ENCODE results near the gene CERK. TPM values are rescaled to one million over a fixed set of nuclear protein-coding genes. Genes with fewer than 3 reads are reported as not detected.
A peak's percentile ranks its signal among the peaks of the same experiment; 100 is the strongest.
"Not testable (repeated sequence)": the region's sequence is repeated elsewhere in the genome, so short reads cannot be mapped to it uniquely, and the experiment has no call there.

CERK gene
- total and polyA plus RNA-seq, 11 donors: 17.8 to 125 (median 72.3) TPM

DNA sequence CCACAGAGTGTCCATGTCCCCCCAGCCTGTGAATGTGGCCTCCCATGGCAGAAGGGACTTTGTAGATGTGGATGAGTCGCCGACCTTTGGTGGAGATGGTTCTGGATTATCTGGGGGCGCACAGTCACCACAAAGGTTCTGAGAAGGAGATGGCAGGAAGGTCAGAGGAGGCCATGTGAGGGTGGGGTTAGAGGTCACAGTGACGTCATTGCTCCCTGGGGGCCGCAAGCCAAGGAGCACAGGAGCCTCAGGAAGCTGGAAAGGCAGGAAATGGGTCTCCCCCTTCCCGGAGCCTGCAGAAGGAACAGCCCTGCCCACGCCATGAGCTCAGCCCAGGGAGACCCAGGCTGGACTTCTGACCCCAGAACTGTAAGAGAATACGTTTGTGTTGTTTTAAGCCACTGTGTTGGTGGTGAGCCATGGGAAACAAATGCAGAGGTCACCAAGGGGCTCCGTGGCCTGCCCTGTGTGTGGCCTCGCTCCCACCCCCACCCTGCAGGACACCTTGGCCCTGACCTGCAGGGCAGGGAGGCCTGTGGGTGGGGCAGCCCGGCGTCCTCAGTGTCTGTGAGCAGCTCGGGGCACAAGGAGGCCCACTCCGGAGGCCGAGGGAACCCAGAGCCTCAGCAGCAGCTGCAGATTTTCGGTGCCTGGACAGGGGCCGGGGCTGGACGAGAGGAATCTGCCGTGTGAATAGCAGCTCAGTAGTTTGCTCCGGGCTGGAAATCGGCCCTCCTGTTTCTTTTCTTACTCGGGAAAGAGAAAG, 85.8 kb downstream of the CERK start:
- DNase-seq (peak; percentile 74 to 82 (median 79)), ATAC-seq (peak in 3 of 4 donors; percentile 5 to 57 (median 28))
- peak overlapping the region; percentile 53 to 98 (median 87) for H3K27ac ChIP-seq
- H3K27me3 ChIP-seq: no peaks in the 10 kb centered on the region
- H3K9me3 ChIP-seq: no peaks in the 10 kb centered on the region
- H3K4me1 ChIP-seq: peaks cover 18 to 93% (median 64%) of the 10 kb centered on the region in 12 donors
- 37 to 51% (median 46%) methylated on average over 19 to 22 of the region's 22 CpGs for WGBS, 4 donors
- H3K4me3 ChIP-seq: peak overlapping the region in 10 of 12 donors; percentile 9 to 38 (median 26)
- no peaks in the 10 kb centered on the region for H3K36me3 ChIP-seq
- TF ChIP-seq, protein P1, sequence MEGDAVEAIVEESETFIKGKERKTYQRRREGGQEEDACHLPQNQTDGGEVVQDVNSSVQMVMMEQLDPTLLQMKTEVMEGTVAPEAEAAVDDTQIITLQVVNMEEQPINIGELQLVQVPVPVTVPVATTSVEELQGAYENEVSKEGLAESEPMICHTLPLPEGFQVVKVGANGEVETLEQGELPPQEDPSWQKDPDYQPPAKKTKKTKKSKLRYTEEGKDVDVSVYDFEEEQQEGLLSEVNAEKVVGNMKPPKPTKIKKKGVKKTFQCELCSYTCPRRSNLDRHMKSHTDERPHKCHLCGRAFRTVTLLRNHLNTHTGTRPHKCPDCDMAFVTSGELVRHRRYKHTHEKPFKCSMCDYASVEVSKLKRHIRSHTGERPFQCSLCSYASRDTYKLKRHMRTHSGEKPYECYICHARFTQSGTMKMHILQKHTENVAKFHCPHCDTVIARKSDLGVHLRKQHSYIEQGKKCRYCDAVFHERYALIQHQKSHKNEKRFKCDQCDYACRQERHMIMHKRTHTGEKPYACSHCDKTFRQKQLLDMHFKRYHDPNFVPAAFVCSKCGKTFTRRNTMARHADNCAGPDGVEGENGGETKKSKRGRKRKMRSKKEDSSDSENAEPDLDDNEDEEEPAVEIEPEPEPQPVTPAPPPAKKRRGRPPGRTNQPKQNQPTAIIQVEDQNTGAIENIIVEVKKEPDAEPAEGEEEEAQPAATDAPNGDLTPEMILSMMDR (IDR thresholded peaks at IDR 0.05): no peak
- TF ChIP-seq POLR2A (IDR thresholded peaks at IDR 0.05): no peak
- intact Hi-C loops (cut with DNase I): loop anchor here in 3 of 10 donors (5.0 kb wide), 3 partner anchors 35 to 75 kb away; no protein-coding TSS in a partner anchor

DNA sequence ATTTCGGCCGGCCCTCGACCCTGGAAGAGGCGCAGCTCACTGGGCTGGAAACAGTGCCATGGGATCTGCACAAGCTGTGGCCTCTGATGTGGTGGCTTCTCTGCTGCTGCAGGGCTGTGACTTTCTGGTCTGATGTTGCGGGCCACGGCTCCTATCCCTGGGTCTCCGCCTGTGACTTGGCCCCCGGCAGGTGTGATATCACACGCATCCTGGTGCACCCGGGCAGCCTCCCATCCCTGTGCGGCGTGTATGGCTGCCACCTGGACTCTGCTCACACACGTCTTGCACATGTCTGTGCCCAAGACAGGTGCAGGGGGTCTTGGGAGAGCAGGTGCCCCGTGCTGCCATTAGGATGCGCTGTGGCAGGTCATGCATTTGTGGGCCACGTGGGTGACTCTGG, 86.7 kb downstream of the CERK start:
- no peaks in the 10 kb centered on the region for H3K9me3 ChIP-seq
- ATAC-seq (no peak), DNase-seq (no peak)
- H3K4me3 ChIP-seq: no peak overlapping the region
- peaks cover 18 to 94% (median 71%) of the 10 kb centered on the region in 12 donors for H3K4me1 ChIP-seq
- no peak for TF ChIP-seq POLR2A (IDR thresholded peaks at IDR 0.05)
- no peaks in the 10 kb centered on the region for H3K36me3 ChIP-seq
- no peaks in the 10 kb centered on the region for H3K27me3 ChIP-seq
- WGBS, 4 donors: 88 to 96% (median 93%) methylated on average over 3 to 16 of the region's 16 CpGs
- intact Hi-C loops (cut with DNase I): loop anchor here in 3 of 10 donors (2.0 to 5.0 kb wide), 4 partner anchors 34 to 74 kb away; no protein-coding TSS in a partner anchor
- H3K27ac ChIP-seq: peak overlapping the region in 11 of 12 donors; percentile 75 to 98 (median 89)

DNA sequence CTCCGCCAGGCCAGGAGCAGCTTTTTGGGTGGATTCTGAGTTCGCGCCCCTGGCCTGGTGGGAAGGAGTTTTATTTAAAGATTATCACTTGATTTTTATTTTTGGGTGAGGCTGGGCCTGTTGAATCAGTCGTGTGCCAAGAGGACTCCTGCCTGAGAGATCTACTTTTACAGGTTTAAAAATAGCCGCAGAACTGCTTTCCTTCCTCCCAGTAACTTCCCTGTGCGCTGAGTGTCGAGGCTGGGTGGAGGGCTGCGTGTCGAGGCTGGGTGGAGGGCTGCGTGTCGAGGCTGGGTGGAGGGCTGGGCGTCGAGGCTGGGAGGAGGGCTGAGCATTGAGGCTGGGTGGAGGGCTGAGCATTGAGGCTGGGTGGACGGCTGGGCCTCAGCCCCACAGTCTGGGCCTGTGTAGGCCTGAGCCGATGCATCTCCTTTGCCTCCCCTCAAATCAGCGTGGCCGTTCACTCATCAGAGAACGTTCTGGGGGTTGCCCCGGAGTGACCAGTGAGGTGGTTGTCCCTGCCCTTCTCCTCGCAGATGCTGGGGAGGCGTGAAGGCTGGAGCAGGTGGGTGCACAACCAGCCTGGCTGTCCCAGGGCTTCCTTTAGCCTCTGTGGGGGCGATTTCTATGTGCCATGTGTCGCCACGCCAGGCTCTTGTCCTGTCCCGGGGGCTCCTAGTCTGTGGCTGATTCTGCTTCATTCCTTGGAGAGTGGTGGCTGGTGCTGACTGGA, 87.8 kb downstream of the CERK start:
- H3K27me3 ChIP-seq: no peaks in the 10 kb centered on the region
- H3K4me1 ChIP-seq: peaks cover 23 to 94% (median 71%) of the 10 kb centered on the region in 12 donors
- TF ChIP-seq POLR2A (IDR thresholded peaks at IDR 0.05): no peak
- TF ChIP-seq, protein P1 (IDR thresholded peaks at IDR 0.05): no peak
- H3K27ac ChIP-seq: peak overlapping the region; percentile 75 to 98 (median 90)
- no peak overlapping the region for H3K4me3 ChIP-seq
- WGBS, 4 donors: 24 to 36% (median 32%) methylated on average over 22 to 25 of the region's 25 CpGs
- H3K9me3 ChIP-seq: no peaks in the 10 kb centered on the region
- no peaks in the 10 kb centered on the region for H3K36me3 ChIP-seq
- intact Hi-C loops (cut with DNase I): loop anchor here in 3 of 10 donors (2.0 to 5.0 kb wide), 4 partner anchors 33 to 73 kb away; no protein-coding TSS in a partner anchor
- peak; percentile 14 to 56 (median 40) for ATAC-seq
- DNase-seq: peak in 1 of 5 donors; percentile 60

DNA sequence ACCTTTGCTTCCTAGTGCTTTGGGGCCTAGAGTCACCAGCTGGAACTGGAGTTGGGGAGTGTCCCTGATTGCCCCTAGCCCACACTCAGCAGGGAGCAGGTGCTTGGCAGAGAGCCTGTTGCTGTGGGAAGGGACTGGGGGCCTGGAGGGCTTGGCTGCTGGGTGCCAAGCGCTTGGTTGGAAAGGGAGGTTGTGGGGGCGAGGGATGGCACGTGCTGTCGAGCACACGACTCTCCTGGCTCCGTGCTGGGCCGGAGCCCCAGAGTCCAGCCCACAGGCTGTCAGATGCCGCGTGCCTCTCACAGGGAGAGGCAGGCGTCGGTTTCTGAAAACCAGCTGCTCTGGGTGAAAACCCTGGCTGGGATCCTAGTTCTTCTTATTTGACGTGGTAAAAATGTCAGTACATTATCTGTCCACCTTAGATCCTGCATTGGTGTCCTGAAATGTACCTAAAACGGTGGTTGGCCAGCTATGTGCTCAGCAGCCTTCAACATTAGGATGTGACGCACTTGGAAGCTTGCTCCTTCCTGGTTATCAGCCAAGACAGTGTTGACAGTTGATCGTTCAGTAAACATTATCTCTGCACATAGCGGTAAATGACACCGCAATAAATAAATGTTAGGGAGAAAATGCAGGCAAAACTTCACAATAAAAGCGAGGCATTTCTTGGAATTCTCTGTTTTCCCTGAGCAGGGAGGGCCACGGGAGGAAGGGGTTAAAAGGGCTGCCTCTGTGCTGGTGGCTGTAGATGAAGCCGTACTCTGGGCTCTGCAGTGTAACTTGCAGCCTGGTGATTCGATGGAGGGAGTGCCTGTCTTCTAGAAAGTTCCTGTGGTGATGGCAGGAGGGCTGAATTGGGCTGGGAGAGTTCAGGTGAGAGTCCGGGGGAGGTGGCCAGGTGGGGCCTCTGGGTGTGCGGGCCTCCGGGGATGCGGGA, 88.6 kb downstream of the CERK start:
- no peak for TF ChIP-seq POLR2A (IDR thresholded peaks at IDR 0.05)
- TF ChIP-seq, protein P1 (IDR thresholded peaks at IDR 0.05): no peak
- Histone ChIP-seq H3K9me3 (no peaks in the 10 kb centered on the region), H3K4me3 (no peak overlapping the region), H3K27me3 (no peaks in the 10 kb centered on the region), H3K4me1 (peaks cover 24 to 92% (median 72%) of the 10 kb centered on the region in 12 donors), H3K27ac (peak overlapping the region; percentile 75 to 98 (median 90)), H3K36me3 (no peaks in the 10 kb centered on the region)
- WGBS, 4 donors: 6 to 13% (median 12%) methylated on average over 22 to 25 of the region's 25 CpGs
- intact Hi-C loops (cut with DNase I): loop anchor here in 5 of 10 donors (2.0 to 5.0 kb wide), 4 partner anchors 32 to 72 kb away; no protein-coding TSS in a partner anchor
- peak; percentile 69 to 79 (median 76) for ATAC-seq
- DNase-seq: peak in 4 of 5 donors; percentile 66 to 88 (median 74)

DNA sequence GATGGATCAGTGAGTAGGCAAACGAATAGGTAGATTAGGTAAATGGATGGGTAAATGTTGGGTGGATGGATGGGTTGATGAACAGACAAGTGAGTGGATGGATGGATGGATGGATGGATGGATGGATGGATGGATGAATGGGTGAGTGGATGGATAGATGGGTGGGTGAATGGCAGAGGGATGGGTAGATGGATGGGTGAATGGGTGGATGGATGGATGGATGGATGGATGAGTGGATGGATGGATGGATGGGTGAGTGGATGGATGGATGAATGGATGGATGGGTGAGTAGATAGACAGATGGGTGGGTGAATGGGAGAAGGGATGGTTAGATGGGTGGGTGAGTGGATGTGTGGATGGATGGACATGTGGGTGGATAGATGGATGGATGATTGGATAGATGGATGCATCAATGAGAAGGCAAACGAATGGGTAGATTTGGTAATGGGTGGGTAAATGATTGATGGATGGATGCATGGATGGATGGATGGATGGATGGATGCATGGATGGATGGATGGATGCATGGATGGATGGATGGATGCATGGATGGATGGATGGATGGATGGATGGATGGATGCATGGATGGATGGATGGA, 89.7 kb downstream of the CERK start:
- not testable (repeated sequence) for H3K27ac ChIP-seq, ATAC-seq, H3K9me3 ChIP-seq, DNase-seq, H3K4me3 ChIP-seq, H3K27me3 ChIP-seq, H3K36me3 ChIP-seq
- 92 to 97% (median 96%) methylated on average over 2 of the region's 2 CpGs for whole genome bisulfite sequencing, 4 donors
- H3K4me1 ChIP-seq: peaks cover 19 to 81% (median 63%) of the 10 kb centered on the region in 12 donors
- intact Hi-C loops (cut with DNase I): loop anchor here in 2 of 10 donors (5.0 kb wide), 1 partner anchor 71 kb away; no protein-coding TSS in a partner anchor

All from heart left ventricle (tissue), 16 donors.